Smooth muscle cell (in vitro differentiated cells): ENCODE data around the gene IRX4. TPM values are rescaled to one million over a fixed set of nuclear protein-coding genes. Genes with fewer than 3 reads are reported as not detected.
"Not testable (repeated sequence)": the region's sequence is repeated elsewhere in the genome, so short reads cannot be mapped to it uniquely, and the experiment has no call there.

Experiments used
- DNase-seq: peaks from one replicate; lab custom pipeline; 2025; ENCODE audit not compliant: unreplicated experiment; lab: John Stamatoyannopoulos, UW
- H2AFZ ChIP-seq: fragments of 200-600 bp; sonication (generic); 2 replicates; pipeline ENCODE4 v1.6.0; 2016; ENCODE audit warnings: antibody characterized with exemption, low read depth, mild to moderate bottlenecking
- H3F3A ChIP-seq: fragments of 200-600 bp; sonication (generic); 2 replicates; pipeline ENCODE4 v1.6.0; 2017; ENCODE audit warnings: antibody characterized with exemption, low read depth
- H3K27ac ChIP-seq: fragments of 200-600 bp; sonication (generic); 2 replicates; pipeline ENCODE4 v1.5.1; 2016; ENCODE audit warnings: low read depth, mild to moderate bottlenecking
- H3K27me3 ChIP-seq: fragments of 200-600 bp; sonication (generic); 2 replicates; pipeline ENCODE4 v1.6.1; 2016; ENCODE audit warnings: low read depth, mild to moderate bottlenecking
- H3K36me3 ChIP-seq: fragments of 200-600 bp; sonication (generic); 2 replicates; pipeline ENCODE4 v1.5.1; 2016; ENCODE audit warnings: low read depth
- H3K4me1 ChIP-seq: fragments of 200-600 bp; sonication (generic); 2 replicates; pipeline ENCODE4 v1.5.1; 2016; ENCODE audit warnings: low read depth
- H3K4me2 ChIP-seq: fragments of 200-600 bp; sonication (generic); 2 replicates; pipeline ENCODE4 v1.6.0; 2016; ENCODE audit warnings: mild to moderate bottlenecking
- H3K4me3 ChIP-seq: fragments of 200-600 bp; sonication (generic); 2 replicates; pipeline ENCODE4 v1.5.1; 2016; ENCODE audit warnings: mild to moderate bottlenecking
- H3K79me2 ChIP-seq: fragments of 200-600 bp; sonication (generic); 2 replicates; pipeline ENCODE4 v1.6.0; 2016; ENCODE audit warnings: low read depth, mild to moderate bottlenecking
- H3K9ac ChIP-seq: fragments of 200-600 bp; sonication (generic); 2 replicates; pipeline ENCODE4 v1.6.0; 2016; ENCODE audit warnings: low read depth
- H3K9me3 ChIP-seq: fragments of 200-600 bp; sonication (generic); replicated peaks from 2 replicates; pipeline ENCODE4 v1.5.1; 2016; ENCODE audit warnings: low read depth
- H4K20me1 ChIP-seq: fragments of 200-600 bp; sonication (generic); 2 replicates; pipeline ENCODE4 v1.6.0; 2016; ENCODE audit warnings: low read depth
- CTCF ChIP-seq: fragments of 200-600 bp; sonication (generic); IDR thresholded peaks from 2 replicates; pipeline ENCODE4 v1.5.1; 2017; ENCODE audit warnings: borderline replicate concordance, mild to moderate bottlenecking, antibody characterized with exemption; ENCODE audit not compliant: insufficient read depth, poor library complexity, severe bottlenecking
- WGBS: methylation state at CpG from one replicate; pipeline ENCODE4 v1.1.7; 2016; ENCODE audit warnings: low lambda C conversion rate; 5-methylcytosine and 5-hydroxymethylcytosine counted together
- polyA plus RNA-seq: library from polyadenylated mRNA; unstranded; fragments of >200 nt; fragmentation: Nextera tagmentation; extraction: Ambion mirVana; gene quantifications from 2 replicates; pipeline ENCODE4 v1.2.1, GENCODE V29; 2016
- total RNA-seq: library from RNA; depleted of rRNA; stranded (reverse); fragments of >200 nt; gene quantifications from 2 replicates; pipeline ENCODE4 v1.2.3, GENCODE V29; 2014

IRX4 gene
- total and polyA plus RNA-seq, 2 experiments from 2014 or later: 0.18 to 0.40 TPM

DNA sequence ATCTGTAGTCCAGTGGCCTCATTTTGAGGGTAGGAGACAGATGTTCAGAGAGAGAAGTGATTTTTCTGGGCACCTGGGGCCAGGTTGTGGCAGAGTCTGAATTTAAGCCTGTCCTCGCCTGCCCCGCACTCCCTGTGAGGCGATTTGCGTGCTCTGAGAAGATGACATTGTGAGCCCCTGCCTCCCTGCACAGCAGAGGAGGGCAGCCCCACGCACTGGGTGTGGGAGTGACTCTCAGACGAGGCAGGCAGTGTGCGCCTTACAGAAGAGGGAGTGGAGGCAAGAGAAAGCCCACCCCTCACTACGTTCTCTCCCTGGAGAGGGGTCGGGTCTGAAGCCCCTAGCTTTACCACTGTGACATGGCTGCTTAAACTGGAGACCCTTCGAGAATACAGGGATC is 35.7 kb downstream of the IRX4 start:
- no peaks in the 10 kb centered on the region for H3F3A ChIP-seq
- H4K20me1 ChIP-seq: no peaks in the 10 kb centered on the region
- TF ChIP-seq CTCF: no peak
- no peak overlapping the region for H3K9ac ChIP-seq
- no peaks in the 10 kb centered on the region for H3K9me3 ChIP-seq
- no peak overlapping the region for H3K4me3 ChIP-seq
- H3K4me1 ChIP-seq: peaks cover 12% of the 10 kb centered on the region
- no peaks in the 10 kb centered on the region for H3K36me3 ChIP-seq
- DNase-seq: no peak
- H2AFZ ChIP-seq: no peak overlapping the region
- no peak overlapping the region for H3K4me2 ChIP-seq
- H3K27ac ChIP-seq: no peak overlapping the region
- 85% methylated on average over 10 of the region's 10 CpGs for WGBS
- peaks cover 49% of the 10 kb centered on the region for H3K27me3 ChIP-seq
- H3K79me2 ChIP-seq: no peaks in the 10 kb centered on the region

- TF ChIP-seq CTCF: no peak
- Histone ChIP-seq H3K9me3 (no peaks in the 10 kb centered on the region), H4K20me1 (no peaks in the 10 kb centered on the region), H3K9ac (no peak overlapping the region), H3K27me3 (peaks cover 44% of the 10 kb centered on the region), H3K4me1 (peaks cover 10% of the 10 kb centered on the region), H3K36me3 (no peaks in the 10 kb centered on the region), H2AFZ (no peak overlapping the region), H3K4me2 (no peak overlapping the region), H3K79me2 (no peaks in the 10 kb centered on the region), H3K27ac (no peak overlapping the region), H3F3A (no peaks in the 10 kb centered on the region), H3K4me3 (no peak overlapping the region)
- no peak for DNase-seq
- WGBS: 95% methylated on average over 13 of the region's 13 CpGs
Observed at GRCh38 chr5:1846583-1846982, 36.1 kb downstream of the IRX4 start.

DNA sequence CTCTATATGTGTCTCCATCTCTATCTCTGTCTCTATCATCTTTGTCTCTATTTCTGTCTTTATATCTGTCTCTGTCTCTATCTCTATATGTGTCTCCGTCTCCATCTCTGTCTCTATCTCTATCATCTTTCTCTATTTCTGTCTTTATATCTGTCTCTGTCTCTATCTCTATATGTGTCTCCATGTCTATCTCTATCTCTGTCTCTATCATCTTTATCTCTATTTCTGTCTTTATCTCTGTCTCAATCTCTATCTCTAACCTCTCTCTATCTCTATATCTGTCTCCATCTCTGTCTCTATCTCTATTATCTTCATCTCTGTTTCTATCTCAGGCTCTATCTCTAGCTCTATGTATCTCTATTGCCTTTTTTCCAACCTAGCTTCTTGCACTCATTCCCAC is 37.0 kb downstream of the IRX4 start:
- Histone ChIP-seq H3K9ac (no peak overlapping the region), H3K9me3 (no peaks in the 10 kb centered on the region), H3K4me2 (no peak overlapping the region), H4K20me1 (no peaks in the 10 kb centered on the region), H3K4me1 (peaks cover 7% of the 10 kb centered on the region), H2AFZ (no peak overlapping the region), H3K4me3 (no peak overlapping the region), H3F3A (no peaks in the 10 kb centered on the region), H3K36me3 (no peaks in the 10 kb centered on the region), H3K27ac (no peak overlapping the region), H3K79me2 (no peaks in the 10 kb centered on the region), H3K27me3 (peaks cover 35% of the 10 kb centered on the region)
- TF ChIP-seq CTCF: no peak
- WGBS: 100% methylated on average over 1 of the region's 1 CpG
- no peak for DNase-seq

- no peaks in the 10 kb centered on the region for H3F3A ChIP-seq
- no peak for DNase-seq
- no peak overlapping the region for H3K9ac ChIP-seq
- peaks cover 28% of the 10 kb centered on the region for H3K27me3 ChIP-seq
- no peaks in the 10 kb centered on the region for H3K79me2 ChIP-seq
- peaks cover 6% of the 10 kb centered on the region for H3K4me1 ChIP-seq
- no peak overlapping the region for H2AFZ ChIP-seq
- no peak overlapping the region for H3K4me2 ChIP-seq
- WGBS: 98% methylated on average over 5 of the region's 5 CpGs
- no peak overlapping the region for H3K27ac ChIP-seq
- TF ChIP-seq CTCF: no peak
- no peaks in the 10 kb centered on the region for H3K36me3 ChIP-seq
- no peaks in the 10 kb centered on the region for H4K20me1 ChIP-seq
- H3K9me3 ChIP-seq: no peaks in the 10 kb centered on the region
- H3K4me3 ChIP-seq: no peak overlapping the region
Observed at GRCh38 chr5:1844708-1845436, 37.9 kb downstream of the IRX4 start.

- not testable (repeated sequence) for H3K79me2 ChIP-seq, H3K4me1 ChIP-seq, H3K4me2 ChIP-seq, H3F3A ChIP-seq, H4K20me1 ChIP-seq, H3K36me3 ChIP-seq, H2AFZ ChIP-seq, H3K9ac ChIP-seq, H3K27ac ChIP-seq, H3K9me3 ChIP-seq, H3K4me3 ChIP-seq, DNase-seq
- WGBS: 89% methylated on average over 10 of the region's 10 CpGs
- H3K27me3 ChIP-seq: peaks cover 18% of the 10 kb centered on the region
Observed at GRCh38 chr5:1843761-1844160, 39.0 kb downstream of the IRX4 start.
